OCI-LY3 (cell line): ENCODE measurements around the gene GGCX.

Experiments used
- CTCF ChIP-seq: fragments of 200-600, 300-600 bp; sonication (generic); IDR thresholded peaks from 2 replicates; pipeline ENCODE4 v1.5.1; 2014; ENCODE audit warnings: antibody characterized with exemption, low read length, low read depth
- EZH2phosphoT487 ChIP-seq: fragments of 200-600 bp; shearing (Covaris generic); IDR thresholded peaks from 2 replicates; pipeline ENCODE4 v1.6.1; 2018; ENCODE audit warnings: antibody characterized with exemption, mixed run types, low read depth

- TF ChIP-seq CTCF (no peak), EZH2phosphoT487 (no peak)
Observed at GRCh38 chr2:85541753-85542457, 19.4 kb downstream of the GGCX start.
